Muscle of leg (tissue), 11 donors: ENCODE data around the gene BCAS3. TPM values are rescaled to one million over a fixed set of nuclear protein-coding genes. Genes with fewer than 3 reads are reported as not detected.
A peak's percentile ranks its signal among the peaks of the same experiment; 100 is the strongest.
"Not testable (repeated sequence)": the region's sequence is repeated elsewhere in the genome, so short reads cannot be mapped to it uniquely, and the experiment has no call there.

ENCODE experiments used
- DNase-seq: peaks from one replicate; pipeline ENCODE4 v3.0.0; 2013
- H3K27ac ChIP-seq: one replicate; pipeline ENCODE4 v1.5.1; 2013; ENCODE audit warnings: mild to moderate bottlenecking, low read length, control low read depth
- H3K27me3 ChIP-seq: one replicate; pipeline ENCODE4 v1.6.1; 2013; ENCODE audit warnings: low read length; ENCODE audit not compliant: control insufficient read depth, insufficient read depth
- H3K36me3 ChIP-seq: one replicate; pipeline ENCODE4 v1.6.1; 2013; ENCODE audit warnings: low read length; ENCODE audit not compliant: control insufficient read depth, insufficient read depth
- H3K4me1 ChIP-seq: one replicate; pipeline ENCODE4 v1.6.1; 2013; ENCODE audit warnings: low read length; ENCODE audit not compliant: control insufficient read depth, insufficient read depth
- H3K4me3 ChIP-seq: one replicate; pipeline ENCODE4 v1.5.1; 2013; ENCODE audit warnings: low read length, control low read depth
- H3K9me3 ChIP-seq: replicated peaks from 2 replicates; pipeline ENCODE4 v1.6.1; 2013; ENCODE audit warnings: low read depth, low read length; ENCODE audit not compliant: control insufficient read depth
- WGBS: methylation state at CpG from one replicate; pipeline ENCODE4 v1.1.5; 2013; ENCODE audit warnings: missing lambda C conversion rate; ENCODE audit not compliant: insufficient coverage; 5-methylcytosine and 5-hydroxymethylcytosine counted together
- polyA plus RNA-seq, 8 donors: library from polyadenylated mRNA; unstranded; fragments of 120-200 nt; gene quantifications; one replicate each; pipeline versions ENCODE4 v1.2.1 to v1.2.3, GENCODE V29; 2013; ENCODE audit warnings: inconsistent platforms in 1 of 8, low replicate concordance in 1 of 8; ENCODE audit not compliant: insufficient read length in 8 of 8, insufficient read depth in 1 of 8
- total RNA-seq: library from RNA; stranded (reverse); fragments of 120-200 nt; gene quantifications from one replicate; pipeline ENCODE4 v1.2.4, GENCODE V29; 2013

The BCAS3 gene
- total and polyA plus RNA-seq, 9 donors: 7.6 to 15.8 (median 9.5) TPM

DNA sequence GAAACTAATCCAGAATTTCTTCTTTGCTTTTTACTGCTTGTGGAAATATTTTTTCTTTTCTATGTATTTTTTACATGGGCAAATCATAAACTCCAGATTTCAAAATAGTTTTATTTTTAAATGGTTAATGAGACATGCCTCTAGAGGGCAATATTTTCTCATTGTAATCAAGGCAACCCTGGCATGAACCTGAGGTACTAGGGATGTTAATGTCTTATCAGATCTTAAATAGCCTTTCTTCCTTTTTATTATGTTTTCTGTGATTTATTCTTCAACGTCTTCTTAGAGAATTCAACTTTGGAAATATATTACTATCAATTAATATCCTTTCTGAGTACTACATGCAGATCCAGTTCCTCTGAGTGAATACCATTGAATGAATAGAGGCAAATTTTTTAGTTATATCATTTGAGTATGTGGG lies 324.7 kb downstream of the BCAS3 start:
- peak; percentile 64 for DNase-seq

DNA sequence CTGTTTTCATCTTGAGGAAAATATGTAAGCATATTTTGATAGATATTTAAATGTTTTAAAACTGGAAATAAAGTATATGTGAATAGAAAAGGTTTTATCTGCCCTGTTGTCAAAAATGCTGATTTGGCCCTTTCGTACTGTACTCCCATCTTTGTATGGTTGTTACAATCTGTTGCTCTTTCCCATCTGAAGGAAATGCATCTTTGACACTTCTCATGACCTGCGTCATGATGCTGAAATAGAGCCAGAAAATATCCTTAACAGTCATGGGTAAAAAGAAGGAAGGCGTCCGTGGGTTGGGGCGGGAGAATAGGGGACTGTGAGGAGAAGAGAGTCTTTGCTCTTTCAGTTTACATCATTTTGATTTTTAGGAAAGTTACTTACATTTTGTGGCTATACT lies 327.7 kb downstream of the BCAS3 start:
- Histone ChIP-seq H3K36me3 (no peaks in the 10 kb centered on the region), H3K27me3 (no peaks in the 10 kb centered on the region), H3K9me3 (no peaks in the 10 kb centered on the region), H3K27ac (no peak overlapping the region), H3K4me1 (no peaks in the 10 kb centered on the region), H3K4me3 (no peak overlapping the region)
- peak; percentile 73 for DNase-seq
- WGBS: no CpG with 5 or more reads among the region's 5 CpGs

More for the DNA sequence above, 324.7 kb downstream of the BCAS3 start:
- Histone ChIP-seq H3K36me3 (no peaks in the 10 kb centered on the region), H3K27me3 (no peaks in the 10 kb centered on the region), H3K27ac (no peak overlapping the region), H3K9me3 (no peaks in the 10 kb centered on the region), H3K4me3 (no peak overlapping the region), H3K4me1 (no peaks in the 10 kb centered on the region)
- no CpG with 5 or more reads among the region's 1 CpG for WGBS

DNA sequence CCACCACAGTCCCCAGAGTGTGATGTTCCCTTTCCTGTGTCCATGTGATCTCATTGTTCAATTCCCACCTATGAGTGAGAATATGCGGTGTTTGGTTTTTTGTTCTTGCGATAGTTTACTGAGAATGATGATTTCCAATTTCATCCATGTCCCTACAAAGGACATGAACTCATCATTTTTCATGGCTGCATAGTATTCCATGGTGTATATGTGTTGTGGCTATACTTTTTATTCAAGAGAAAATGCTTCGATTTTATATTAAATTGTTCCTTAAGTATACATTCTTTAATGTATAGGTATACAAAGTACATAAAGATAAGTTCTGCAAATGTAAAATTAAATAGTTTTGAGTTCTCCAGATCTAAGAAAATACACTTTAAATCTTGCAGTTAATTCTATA lies 328.3 kb downstream of the BCAS3 start:
- not testable (repeated sequence) for H3K9me3 ChIP-seq, H3K27me3 ChIP-seq, H3K36me3 ChIP-seq, DNase-seq, H3K27ac ChIP-seq, H3K4me1 ChIP-seq, H3K4me3 ChIP-seq
- WGBS: no CpG with 5 or more reads among the region's 3 CpGs

DNA sequence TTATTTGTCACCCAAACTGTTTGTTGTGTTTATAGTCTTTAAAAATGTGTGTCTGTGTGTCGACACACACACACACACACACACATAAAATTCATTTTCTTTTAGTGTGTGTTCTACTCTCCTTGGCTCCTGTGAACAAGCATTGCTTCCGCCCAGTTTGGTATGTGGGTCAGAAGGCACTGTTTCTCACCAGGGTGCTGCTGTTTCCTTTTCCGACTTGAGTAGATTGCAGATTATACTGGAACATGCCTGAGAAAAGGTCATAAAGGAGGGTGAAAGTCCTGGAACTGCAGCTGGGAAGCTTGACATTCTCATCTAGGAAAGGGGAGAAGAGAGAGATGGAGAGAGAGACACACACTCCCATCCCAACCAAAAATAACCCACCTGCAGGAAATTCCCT lies 330.3 kb downstream of the BCAS3 start:
- WGBS: no CpG with 5 or more reads among the region's 3 CpGs
- no peaks in the 10 kb centered on the region for H3K36me3 ChIP-seq
- no peak overlapping the region for H3K27ac ChIP-seq

DNA sequence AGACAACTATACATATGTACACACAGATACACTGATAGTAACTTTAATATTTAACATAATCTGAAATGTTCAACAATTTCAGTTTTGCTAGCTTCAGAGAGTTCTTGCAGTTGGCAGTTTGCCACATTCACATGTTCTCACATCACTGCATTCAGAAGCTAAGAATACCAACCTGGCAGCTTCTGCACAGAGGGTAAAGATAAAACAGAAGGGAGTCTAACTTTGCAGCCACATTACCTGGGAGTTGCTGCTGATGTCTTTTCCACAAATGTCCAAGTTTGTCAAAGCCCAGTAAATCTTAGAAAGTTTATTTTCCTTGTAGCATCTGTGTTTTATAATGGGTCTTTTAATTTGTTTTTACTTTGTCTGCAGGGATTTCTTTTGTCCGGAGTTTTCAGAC lies 332.0 kb downstream of the BCAS3 start:
- Histone ChIP-seq H3K4me3 (no peak overlapping the region), H3K9me3 (no peaks in the 10 kb centered on the region), H3K4me1 (no peaks in the 10 kb centered on the region), H3K36me3 (no peaks in the 10 kb centered on the region), H3K27me3 (no peaks in the 10 kb centered on the region), H3K27ac (no peak overlapping the region)
- no CpG with 5 or more reads among the region's 1 CpG for WGBS
- peak; percentile 46 for DNase-seq

More for the DNA sequence above, 330.3 kb downstream of the BCAS3 start:
- H3K9me3 ChIP-seq: no peaks in the 10 kb centered on the region
- H3K27me3 ChIP-seq: no peaks in the 10 kb centered on the region
- no peaks in the 10 kb centered on the region for H3K4me1 ChIP-seq
- no peak overlapping the region for H3K4me3 ChIP-seq
- peak; percentile 18 for DNase-seq

DNA sequence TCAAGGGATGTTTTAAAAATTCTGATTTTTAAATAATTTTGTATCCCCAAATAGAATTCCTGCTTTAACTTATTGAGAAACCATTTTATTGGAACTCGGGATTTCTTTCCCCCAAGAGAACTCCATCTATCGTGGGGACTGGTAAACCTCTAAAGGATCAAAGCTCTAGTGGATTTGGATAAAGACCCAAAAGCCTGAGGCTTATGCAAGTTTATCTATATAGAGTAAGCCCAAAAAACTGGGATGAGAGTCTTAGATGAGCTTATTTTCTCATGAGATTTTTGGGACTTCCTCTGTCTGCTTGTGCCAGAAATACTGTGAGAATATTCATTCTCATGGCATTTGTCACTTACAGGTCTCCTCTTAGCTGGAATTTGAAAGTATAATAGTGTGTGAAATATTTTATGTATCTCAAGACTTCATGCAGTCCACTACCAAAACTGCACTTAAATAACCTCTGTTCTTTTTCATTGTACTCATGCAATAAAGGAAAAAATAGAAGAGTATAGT lies 333.1 kb downstream of the BCAS3 start:
- Histone ChIP-seq H3K9me3 (no peaks in the 10 kb centered on the region), H3K27me3 (no peaks in the 10 kb centered on the region), H3K4me1 (no peaks in the 10 kb centered on the region), H3K4me3 (no peak overlapping the region), H3K27ac (no peak overlapping the region), H3K36me3 (no peaks in the 10 kb centered on the region)
- DNase-seq: peak; percentile 22
- no CpG with 5 or more reads among the region's 2 CpGs for WGBS

DNA sequence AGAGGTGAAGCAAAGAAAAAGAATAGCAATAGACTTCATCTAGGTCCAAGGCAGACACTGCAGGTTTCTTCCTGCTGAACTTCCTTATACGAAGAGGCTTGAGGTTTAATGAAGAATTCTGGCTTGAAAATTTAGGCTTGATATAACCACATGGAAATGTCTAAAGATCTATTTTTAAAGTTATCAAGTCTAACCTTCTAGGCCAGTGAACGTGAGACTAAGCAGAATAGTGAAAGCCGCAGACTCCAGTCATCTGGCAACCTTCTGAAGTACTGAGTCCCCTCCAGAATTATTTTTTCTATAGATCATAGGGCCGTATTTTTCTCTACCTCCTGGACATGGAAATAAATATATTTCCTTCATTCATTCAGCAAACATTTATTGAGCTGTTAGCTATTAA lies 333.6 kb downstream of the BCAS3 start:
- no peak overlapping the region for H3K4me3 ChIP-seq
- H3K4me1 ChIP-seq: no peaks in the 10 kb centered on the region
- no peak overlapping the region for H3K27ac ChIP-seq
- H3K9me3 ChIP-seq: no peaks in the 10 kb centered on the region
- no CpG with 5 or more reads among the region's 4 CpGs for WGBS
- no peaks in the 10 kb centered on the region for H3K27me3 ChIP-seq
- no peaks in the 10 kb centered on the region for H3K36me3 ChIP-seq
- DNase-seq: no peak

DNA sequence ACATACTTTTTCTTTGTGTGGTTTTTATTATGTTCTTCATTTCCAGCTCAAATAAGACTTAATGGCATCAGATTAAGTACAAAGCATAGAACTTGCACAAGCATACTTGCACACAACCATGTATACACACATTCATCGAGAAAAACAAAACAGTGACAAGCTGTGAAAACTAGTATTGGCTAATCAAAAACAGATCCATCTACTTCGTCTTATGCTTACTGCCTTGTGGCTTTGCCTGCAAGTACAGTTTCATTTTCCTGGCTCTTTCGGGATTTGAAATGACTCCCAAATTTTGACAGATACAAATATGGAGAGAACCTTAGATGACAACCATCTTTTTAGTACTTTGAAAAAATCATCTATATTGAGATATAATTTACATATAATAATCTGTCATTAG lies 338.3 kb downstream of the BCAS3 start:
- Histone ChIP-seq H3K4me3 (no peak overlapping the region), H3K27me3 (no peaks in the 10 kb centered on the region), H3K27ac (no peak overlapping the region), H3K36me3 (no peaks in the 10 kb centered on the region), H3K4me1 (no peaks in the 10 kb centered on the region), H3K9me3 (no peaks in the 10 kb centered on the region)
- no CpG with 5 or more reads among the region's 3 CpGs for WGBS
- peak; percentile 16 for DNase-seq

DNA sequence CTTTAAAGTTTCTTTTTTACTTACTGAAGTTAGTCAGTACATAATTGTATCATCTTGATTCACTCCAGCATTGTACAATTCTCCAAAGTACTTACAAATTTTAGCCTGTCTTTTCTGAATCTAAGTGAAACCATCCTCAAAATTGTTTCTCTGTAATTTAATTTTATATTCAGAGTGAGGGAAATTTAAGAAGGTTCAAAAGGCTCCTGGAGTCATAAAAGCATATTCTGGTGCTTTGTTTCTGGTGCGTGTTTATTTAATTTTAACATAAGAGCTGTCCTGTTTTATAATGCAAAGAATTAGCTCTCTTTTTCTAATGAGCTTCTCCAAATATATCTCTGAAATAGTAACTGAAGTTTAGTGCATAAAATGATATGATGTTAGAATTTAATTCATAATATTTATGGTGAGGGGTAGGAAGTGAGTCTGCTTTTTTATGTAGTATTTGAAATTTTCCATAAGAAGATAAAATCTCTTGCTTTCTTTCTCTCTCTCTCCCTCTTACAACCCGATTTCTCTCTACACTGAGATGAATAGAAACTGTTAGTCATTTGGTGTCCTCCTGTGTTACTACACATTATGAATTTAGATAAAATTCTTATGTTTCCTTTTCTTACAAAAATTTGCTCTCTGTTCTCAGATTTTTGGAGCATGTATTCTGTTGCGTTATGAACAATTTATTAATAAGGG lies 339.8 kb downstream of the BCAS3 start:
- Histone ChIP-seq H3K4me1 (no peaks in the 10 kb centered on the region), H3K27ac (no peak overlapping the region), H3K27me3 (no peaks in the 10 kb centered on the region), H3K4me3 (no peak overlapping the region), H3K36me3 (no peaks in the 10 kb centered on the region), H3K9me3 (no peaks in the 10 kb centered on the region)
- DNase-seq: no peak
- WGBS: no CpG with 5 or more reads among the region's 3 CpGs

DNA sequence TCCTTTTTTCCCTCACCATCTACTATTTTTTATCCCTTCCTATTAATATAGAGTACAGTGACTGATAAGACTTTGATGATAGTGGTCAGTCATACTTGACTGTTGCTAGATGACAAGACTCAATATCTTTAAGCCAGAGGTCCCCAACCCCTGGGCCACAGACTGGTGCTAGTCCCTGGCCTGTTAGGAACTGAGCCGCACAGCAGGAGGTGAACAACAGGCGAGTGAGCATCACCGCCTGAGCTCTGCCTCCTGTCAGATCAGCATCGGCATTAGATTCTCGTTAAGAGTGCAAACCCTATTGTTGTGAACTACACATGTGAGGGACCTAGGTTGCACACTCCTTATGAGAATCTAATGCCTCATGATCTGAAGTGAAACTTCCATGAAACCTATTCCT lies 341.3 kb downstream of the BCAS3 start:
- no peak overlapping the region for H3K27ac ChIP-seq
- no peaks in the 10 kb centered on the region for H3K4me1 ChIP-seq
- DNase-seq: no peak
- no peaks in the 10 kb centered on the region for H3K27me3 ChIP-seq
- 93% methylated on average over 3 of the region's 5 CpGs for WGBS
- no peaks in the 10 kb centered on the region for H3K9me3 ChIP-seq
- H3K4me3 ChIP-seq: no peak overlapping the region
- no peaks in the 10 kb centered on the region for H3K36me3 ChIP-seq

DNA sequence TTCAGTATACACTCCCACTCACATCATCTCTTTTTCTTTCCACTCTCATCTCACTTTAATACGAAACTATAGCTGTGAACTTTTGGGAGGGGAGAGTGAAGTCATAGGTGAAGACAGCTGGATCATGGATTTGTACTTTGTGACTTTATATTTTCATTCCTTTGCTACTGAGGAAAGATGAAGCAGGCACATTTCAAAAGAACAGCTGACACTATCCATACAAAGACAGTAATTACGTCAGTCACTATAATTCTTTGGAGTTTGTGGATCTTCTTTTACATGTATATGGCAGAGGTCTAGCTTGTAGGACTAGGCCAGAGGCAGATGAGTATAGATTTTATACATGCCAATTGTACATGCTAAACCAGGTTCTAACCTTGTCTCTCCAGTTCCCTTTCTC lies 346.3 kb downstream of the BCAS3 start:
- Histone ChIP-seq H3K36me3 (no peaks in the 10 kb centered on the region), H3K9me3 (no peaks in the 10 kb centered on the region), H3K27ac (no peak overlapping the region), H3K4me3 (no peak overlapping the region), H3K27me3 (no peaks in the 10 kb centered on the region), H3K4me1 (no peaks in the 10 kb centered on the region)
- no peak for DNase-seq
- no CpG with 5 or more reads among the region's 2 CpGs for WGBS
